PC-9 (cell line): ENCODE measurements around the gene SNAP23. TPM values are rescaled to one million over a fixed set of nuclear protein-coding genes. Genes with fewer than 3 reads are reported as not detected.

Experiments used
- BruUV-seq: library from RNA; stranded (reverse); fragments of 400-500 nt; replicated peaks from 2 replicates; lab custom pipeline; 2021; lab: Mats Ljungman, UMichigan
- CTCF ChIA-PET: fragments of 300-600 bp; sonication (Branson Sonifier 250); formaldehyde crosslinking; loops from one replicate; lab custom pipeline; 2022; ENCODE audit warnings: antibody characterized with exemption; lab: Charles Lee
- POLR2A ChIA-PET: fragments of 300-600 bp; sonication (Branson Sonifier 250); formaldehyde crosslinking; loops from one replicate; lab custom pipeline; 2022; ENCODE audit warnings: antibody characterized with exemption; ENCODE audit not compliant: unreplicated experiment; lab: Charles Lee
- DNase-seq, 2 experiments: peaks; one replicate each; pipeline versions ENCODE4 v3.0.0 to v3.0.0-alpha.2; 2015 to 2022; ENCODE audit warnings: mixed read lengths in 1 of 2
- H2AFZ ChIP-seq: fragments of 200-600 bp; sonication (generic); 2 replicates; pipeline ENCODE4 v1.8.1; 2017; ENCODE audit warnings: antibody characterized with exemption
- H3F3A ChIP-seq: fragments of 200-600 bp; sonication (generic); 2 replicates; pipeline ENCODE4 v1.8.1; 2017; ENCODE audit warnings: antibody characterized with exemption, mild to moderate bottlenecking, low read depth; ENCODE audit not compliant: insufficient read depth
- H3K27ac ChIP-seq: fragments of 200-600 bp; sonication (generic); 2 replicates; pipeline ENCODE4 v1.6.1; 2016; ENCODE audit warnings: mixed run types
- H3K27me3 ChIP-seq: fragments of 200-600 bp; sonication (generic); 2 replicates; pipeline ENCODE4 v1.6.1; 2016; ENCODE audit warnings: low read depth, mixed run types; ENCODE audit not compliant: insufficient read depth
- H3K36me3 ChIP-seq: fragments of 200-600 bp; sonication (generic); 2 replicates; pipeline ENCODE4 v1.6.1; 2016; ENCODE audit warnings: low read depth, mixed run types
- H3K4me1 ChIP-seq: fragments of 200-600 bp; sonication (generic); replicated peaks from 2 replicates; pipeline ENCODE4 v1.6.1; 2016; ENCODE audit warnings: mixed run types; ENCODE audit not compliant: insufficient read depth
- H3K4me2 ChIP-seq: fragments of 200-600 bp; sonication (generic); 2 replicates; pipeline ENCODE4 v1.6.1; 2017; ENCODE audit warnings: mixed run types
- H3K4me3 ChIP-seq: fragments of 200-600 bp; sonication (generic); 2 replicates; pipeline ENCODE4 v1.6.1; 2016; ENCODE audit warnings: mixed run types
- H3K79me2 ChIP-seq: fragments of 200-600 bp; sonication (generic); 2 replicates; pipeline ENCODE4 v1.6.1; 2017; ENCODE audit warnings: low read depth, mixed run types
- H3K9me2 ChIP-seq: fragments of 200-600 bp; sonication (generic); 2 replicates; pipeline ENCODE4 v1.8.1; 2017; ENCODE audit warnings: mild to moderate bottlenecking; ENCODE audit not compliant: insufficient read depth
- H3K9me3 ChIP-seq: fragments of 200-600 bp; sonication (generic); 2 replicates; pipeline ENCODE4 v1.8.1; 2016; ENCODE audit warnings: low read depth; ENCODE audit not compliant: insufficient read depth
- H4K20me1 ChIP-seq: fragments of 200-600 bp; sonication (generic); 2 replicates; pipeline ENCODE4 v1.8.1; 2017; ENCODE audit not compliant: insufficient read depth
- CTCF ChIP-seq: fragments of 200-600 bp; sonication (generic); conservative IDR thresholded peaks from 2 replicates; pipeline ENCODE4 v1.6.1; 2017; ENCODE audit warnings: mixed run types, antibody characterized with exemption, mild to moderate bottlenecking, moderate library complexity
- EZH2 ChIP-seq: fragments of 200-600 bp; sonication (generic); IDR thresholded peaks from 2 replicates; pipeline ENCODE4 v1.8.0; 2017; ENCODE audit warnings: antibody characterized with exemption, low read depth
- intact Hi-C: fragments of 100-400 bp; cut with micrococcal nuclease; formaldehyde crosslinking; loops from one replicate; pipeline ENCODE4 v1.10.0; 2022; ENCODE audit not compliant: unreplicated experiment
- total RNA-seq: library from RNA; stranded (reverse); gene quantifications from 2 replicates; pipeline ENCODE4 v1.2.3, GENCODE V29; 2021

The SNAP23 gene
- total RNA-seq, 1 experiment from 2014 or later, result 65.8 TPM

- Histone ChIP-seq H3K4me3 (no peak overlapping the region), H3K9me3 (no peaks in the 10 kb centered on the region), H3F3A (peaks cover 6% of the 10 kb centered on the region; the same call in 1 of the 2 replicates), H3K4me2 (no peak overlapping the region), H3K9me2 (no peaks in the 10 kb centered on the region), H3K27ac (no peak overlapping the region), H3K36me3 (no peaks in the 10 kb centered on the region), H2AFZ (no peak overlapping the region), H3K27me3 (no peaks in the 10 kb centered on the region), H4K20me1 (no peaks in the 10 kb centered on the region), H3K79me2 (peaks cover 19% of the 10 kb centered on the region), H3K4me1 (peaks cover 15% of the 10 kb centered on the region)
- no peak for DNase-seq
- TF ChIP-seq EZH2 (no peak), CTCF (no peak)
- POLR2A ChIA-PET, result interaction anchor here (0.5 to 0.7 kb wide), 2 partner anchors 11 to 51 kb away, joined by 4 to 6 read pairs; no protein-coding TSS in a partner anchor
- CTCF ChIA-PET, result no interaction called here
- BruUV-seq, result no TSS peak
- intact Hi-C loops, result no loop called here
These were observed 4.6 kb downstream of the SNAP23 start for GRCh38 chr15:42499858-42500609.

GRCh38 chr15:42502477-42502876, 7.0 kb downstream of the SNAP23 start:
- Histone ChIP-seq H3K9me3 (no peaks in the 10 kb centered on the region), H3K4me2 (no peak overlapping the region), H3K27ac (no peak overlapping the region), H3K4me3 (no peak overlapping the region), H3K79me2 (peaks cover 7% of the 10 kb centered on the region), H2AFZ (no peak overlapping the region), H3K36me3 (no peaks in the 10 kb centered on the region), H3K27me3 (no peaks in the 10 kb centered on the region), H3F3A (0 out of 2 replicates have a peak, but pooled peaks cover 3% of the 10 kb centered on the region), H3K4me1 (peaks cover 14% of the 10 kb centered on the region), H4K20me1 (no peaks in the 10 kb centered on the region), H3K9me2 (no peaks in the 10 kb centered on the region)
- no peak for TF ChIP-seq CTCF
- TF ChIP-seq EZH2, result no peak
- BruUV-seq, result no TSS peak
- CTCF ChIA-PET, result interaction anchor here (0.6 kb wide), 1 partner anchor 25 kb away, joined by 6 read pairs; no protein-coding TSS in a partner anchor
- no peak for DNase-seq
- intact Hi-C loops, result no loop called here
- POLR2A ChIA-PET, result no interaction called here

GRCh38 chr15:42503825-42504224, 8.4 kb downstream of the SNAP23 start:
- Histone ChIP-seq H2AFZ (no peak overlapping the region), H3K4me2 (no peak overlapping the region), H3K4me3 (no peak overlapping the region), H3K9me2 (no peaks in the 10 kb centered on the region), H3K36me3 (no peaks in the 10 kb centered on the region), H3K27me3 (no peaks in the 10 kb centered on the region), H3K79me2 (peaks cover 7% of the 10 kb centered on the region), H4K20me1 (no peaks in the 10 kb centered on the region), H3K27ac (no peak overlapping the region), H3K9me3 (no peaks in the 10 kb centered on the region), H3F3A (0 out of 2 replicates have a peak, but pooled peaks cover 3% of the 10 kb centered on the region), H3K4me1 (peaks cover 10% of the 10 kb centered on the region)
- ChIA-PET POLR2A (interaction anchor here (0.6 kb wide), 1 partner anchor 330 kb away, joined by 3 read pairs; no protein-coding TSS in a partner anchor), CTCF (interaction anchor here (0.7 kb wide), 1 partner anchor 889 kb away, joined by 3 read pairs; no protein-coding TSS in a partner anchor)
- no TSS peak for BruUV-seq
- intact Hi-C loops, result no loop called here
- DNase-seq, result no peak
- TF ChIP-seq CTCF (no peak), EZH2 (no peak)
